ENCODE results near the gene VPS13D.

VPS13D gene

GRCh38 chr1:12529640-12530174 lies 299.9 kb downstream of the VPS13D start:
- DNase-seq (ENCODE audit: low read depth) = no peak
- no peak for TF ChIP-seq CTCF (conservative IDR thresholded peaks at IDR 0.05; ENCODE audit: low read length)

GRCh38 chr1:12530462-12531178 lies 300.8 kb downstream of the VPS13D start:
- H3K4me3 ChIP-seq (ENCODE audit: low read length) = no peak overlapping the region
- no peak for TF ChIP-seq CTCF (conservative IDR thresholded peaks at IDR 0.05; ENCODE audit: low read length)
- no peak for DNase-seq (ENCODE audit: low read depth)

More at GRCh38 chr1:12529640-12530174, 299.9 kb downstream of the VPS13D start:
- no peak overlapping the region for H3K4me3 ChIP-seq (ENCODE audit: low read length)

GRCh38 chr1:12531179-12531499 lies 301.3 kb downstream of the VPS13D start:
- no peak overlapping the region for H3K4me3 ChIP-seq (ENCODE audit: low read length)
- TF ChIP-seq CTCF (conservative IDR thresholded peaks at IDR 0.05; ENCODE audit: low read length) = no peak
- no peak for DNase-seq (ENCODE audit: low read depth)

GRCh38 chr1:12532405-12533315 lies 302.8 kb downstream of the VPS13D start:
- H3K4me3 ChIP-seq (ENCODE audit: low read length) = no peak overlapping the region
- TF ChIP-seq CTCF (conservative IDR thresholded peaks at IDR 0.05; ENCODE audit: low read length) = no peak
- no peak for DNase-seq (ENCODE audit: low read depth)

- H3K4me3 ChIP-seq (ENCODE audit: low read length) = no peak overlapping the region
- no peak for DNase-seq (ENCODE audit: low read depth)
- TF ChIP-seq CTCF (conservative IDR thresholded peaks at IDR 0.05; ENCODE audit: low read length) = no peak
Observed at GRCh38 chr1:12536023-12536639, 306.3 kb downstream of the VPS13D start.

GRCh38 chr1:12537294-12537693 lies 307.5 kb downstream of the VPS13D start:
- H3K4me3 ChIP-seq (ENCODE audit: low read length) = no peak overlapping the region
- no peak for TF ChIP-seq CTCF (conservative IDR thresholded peaks at IDR 0.05; ENCODE audit: low read length)
- DNase-seq (ENCODE audit: low read depth) = no peak

Measured in AG10803 (cell line).